ENCODE data around the gene CACNA1A.
"Not testable (repeated sequence)": the region's sequence is repeated elsewhere in the genome, so short reads cannot be mapped to it uniquely, and the experiment has no call there.

Gene CACNA1A

DNA sequence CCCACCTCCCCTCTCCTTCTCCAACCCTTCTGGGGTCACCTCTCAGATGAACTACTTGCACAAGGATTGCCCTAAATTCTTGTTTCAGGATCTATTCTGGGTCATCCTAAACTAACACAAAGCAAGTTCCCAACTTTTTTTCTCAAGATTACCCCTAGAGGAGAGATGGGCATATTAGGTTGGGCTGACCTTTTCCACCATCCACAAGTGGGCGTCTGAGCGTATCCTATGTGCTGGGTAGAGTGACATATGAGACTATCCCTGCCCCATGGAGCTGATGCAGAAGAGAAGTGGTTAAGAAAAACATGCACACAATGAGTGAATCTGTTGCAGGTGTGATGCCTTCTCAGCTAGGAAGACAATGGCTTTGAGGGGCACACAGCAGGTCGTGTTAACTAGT lies 132.7 kb downstream of the CACNA1A start:
- no peak overlapping the region for H3K4me3 ChIP-seq (ENCODE audit: low read length)
- no peak for DNase-seq (ENCODE audit: low read depth)
- TF ChIP-seq CTCF (conservative IDR thresholded peaks at IDR 0.05; ENCODE audit: low read depth, low read length) = no peak

DNA sequence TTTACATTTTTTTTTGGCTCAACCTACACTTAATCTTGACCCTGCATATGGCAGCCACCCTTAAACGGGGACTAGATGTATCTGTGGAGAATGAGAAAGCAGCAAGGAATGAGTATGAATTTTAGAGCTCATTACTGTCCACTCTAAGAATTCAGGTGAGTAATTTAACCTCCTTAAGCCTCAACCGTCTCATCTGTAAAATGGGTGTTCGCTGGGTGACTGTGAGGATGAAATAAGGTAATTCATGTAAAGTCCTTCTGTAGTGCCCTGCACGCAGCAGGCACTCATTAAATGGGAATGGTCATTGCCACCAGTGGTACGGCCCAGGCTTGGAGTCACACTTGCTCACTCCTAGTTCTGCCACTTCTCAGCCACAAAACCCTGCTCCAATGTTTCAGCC lies 135.3 kb downstream of the CACNA1A start:
- no peak for DNase-seq (ENCODE audit: low read depth)
- H3K4me3 ChIP-seq (ENCODE audit: low read length) = no peak overlapping the region
- no peak for TF ChIP-seq CTCF (conservative IDR thresholded peaks at IDR 0.05; ENCODE audit: low read depth, low read length)

- no peak for DNase-seq (ENCODE audit: low read depth)
- no peak overlapping the region for H3K4me3 ChIP-seq (ENCODE audit: low read length)
- TF ChIP-seq CTCF (conservative IDR thresholded peaks at IDR 0.05; ENCODE audit: low read depth, low read length) = peak; percentile 62
Measured at GRCh38 chr19:13366529-13367143, 139.6 kb downstream of the CACNA1A start.

DNA sequence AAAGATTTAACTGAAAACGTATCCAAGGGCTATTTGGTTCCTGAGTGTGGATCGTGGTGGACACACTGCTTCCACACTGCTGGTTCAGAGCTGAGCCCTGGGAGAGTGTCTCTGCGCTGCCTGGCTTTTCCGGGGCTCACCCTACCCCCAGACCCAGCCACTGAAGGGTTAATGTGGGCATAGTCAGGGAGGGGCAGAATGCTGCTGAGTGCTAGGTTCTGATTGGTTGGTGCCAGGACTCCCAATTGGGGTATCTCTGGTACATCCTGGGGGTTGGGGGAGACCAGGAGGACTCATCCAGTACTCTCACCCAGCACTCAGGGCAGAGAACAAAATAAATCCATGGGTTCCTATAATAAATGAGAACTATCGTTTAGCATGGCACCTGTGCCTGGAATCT lies 142.3 kb downstream of the CACNA1A start:
- H3K4me3 ChIP-seq (ENCODE audit: low read length) = no peak overlapping the region
- no peak for TF ChIP-seq CTCF (conservative IDR thresholded peaks at IDR 0.05; ENCODE audit: low read depth, low read length)
- no peak for DNase-seq (ENCODE audit: low read depth)

- no peak overlapping the region for H3K4me3 ChIP-seq (ENCODE audit: low read length)
- DNase-seq (ENCODE audit: low read depth) = no peak
- TF ChIP-seq CTCF (conservative IDR thresholded peaks at IDR 0.05; ENCODE audit: low read depth, low read length) = no peak
Measured at GRCh38 chr19:13363245-13363644, 143.0 kb downstream of the CACNA1A start.

DNA sequence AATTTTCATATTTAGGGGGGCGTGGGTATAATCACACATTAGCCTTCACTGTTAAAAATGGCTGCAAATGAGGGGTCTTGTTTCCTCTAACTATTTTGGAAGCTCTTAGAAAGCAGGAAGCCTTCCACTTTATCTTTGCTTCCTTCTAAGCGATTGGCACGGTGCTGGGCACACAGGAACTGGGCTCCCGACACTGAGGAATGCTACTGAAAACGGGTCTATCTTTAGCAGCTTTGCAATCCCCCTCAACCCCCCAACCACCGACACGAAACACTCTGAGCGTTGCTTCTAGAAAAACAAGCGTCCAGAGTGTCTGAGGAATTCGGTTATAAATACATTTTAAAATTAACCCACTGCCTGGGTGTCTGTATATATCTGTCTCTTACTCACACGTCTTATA lies 143.6 kb downstream of the CACNA1A start:
- no peak overlapping the region for H3K4me3 ChIP-seq (ENCODE audit: low read length)
- DNase-seq (ENCODE audit: low read depth) = no peak
- TF ChIP-seq CTCF (conservative IDR thresholded peaks at IDR 0.05; ENCODE audit: low read depth, low read length) = no peak

DNA sequence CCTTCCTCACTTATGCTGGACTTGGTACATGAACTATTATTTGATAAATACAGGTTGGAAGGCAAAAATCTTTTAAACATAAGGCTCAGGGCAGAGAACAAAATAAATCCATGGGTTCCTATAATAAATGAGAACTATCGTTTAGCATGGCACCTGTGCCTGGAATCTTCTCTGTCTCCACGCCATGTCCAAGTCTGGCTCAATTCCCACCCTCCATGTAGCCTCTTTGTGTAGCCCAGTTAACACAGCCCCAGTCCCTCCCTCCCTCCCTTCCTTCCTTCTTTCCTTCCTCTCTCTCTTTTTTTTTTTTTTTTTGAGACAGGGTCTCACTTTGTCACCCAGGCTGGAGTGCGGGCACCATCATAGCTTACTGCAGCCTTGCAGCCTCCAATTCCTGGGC lies 144.6 kb downstream of the CACNA1A start:
- not testable (repeated sequence) for H3K4me3 ChIP-seq (ENCODE audit: low read length); DNase-seq (ENCODE audit: low read depth)

All from retinal pigment epithelial cell (primary cell).